Transverse colon (tissue), 4 donors: ENCODE measurements around the gene JDP2. TPM values are rescaled to one million over a fixed set of nuclear protein-coding genes. Genes with fewer than 3 reads are reported as not detected.

ENCODE experiments used
- DNase-seq: peaks from one replicate; pipeline ENCODE4 v3.0.0-alpha.2; 2019
- H3K27ac ChIP-seq, 4 donors: fragments of 200-600 bp; sonication (generic); 2 replicates each; pipeline ENCODE4 v1.5.1; 2016 to 2018; ENCODE audit warnings: inconsistent platforms in 4 of 4
- H3K27me3 ChIP-seq: fragments of 200-600 bp; sonication (generic); 2 replicates; pipeline ENCODE4 v1.5.1; 2017; ENCODE audit warnings: inconsistent platforms
- H3K36me3 ChIP-seq, 4 donors: fragments of 200-600 bp; sonication (generic); 2 replicates each; pipeline ENCODE4 v1.5.1; 2017 to 2019; ENCODE audit warnings: inconsistent platforms in 4 of 4
- H3K4me1 ChIP-seq, 4 donors: fragments of 200-600 bp; sonication (generic); 2 replicates each; pipeline ENCODE4 v1.5.1; 2017 to 2020; ENCODE audit warnings: inconsistent platforms in 4 of 4
- H3K4me3 ChIP-seq, 4 donors: fragments of 200-600 bp; sonication (generic); 1 replicate in 1 of 4; 2 replicates in 3 of 4; pipeline versions ENCODE4 v1.5.1 to v1.6.1; 2017 to 2019; ENCODE audit warnings: inconsistent platforms in 4 of 4
- H3K9me3 ChIP-seq, 2 donors: fragments of 200-600 bp; sonication (generic); 2 replicates each; pipeline ENCODE4 v1.5.1; 2017 to 2019; ENCODE audit warnings: inconsistent platforms in 2 of 2
- EP300 ChIP-seq: sonication (generic); formaldehyde crosslinking; IDR thresholded peaks from one replicate; pipeline ENCODE4 v1.6.1; 2017; ENCODE audit warnings: antibody characterized with exemption, low read depth
- POLR2A ChIP-seq: fragments of 450-650 bp; IDR thresholded peaks from one replicate; pipeline ENCODE4 v1.6.1; 2016; ENCODE audit warnings: antibody characterized with exemption, mild to moderate bottlenecking, moderate library complexity
- POLR2AphosphoS5 ChIP-seq, 3 donors: sonication (generic); formaldehyde crosslinking; IDR thresholded peaks; one replicate each; pipeline ENCODE4 v1.6.1; 2016; ENCODE audit warnings: antibody characterized with exemption in 3 of 3
- WGBS, 2 donors: methylation state at CpG; one replicate each; pipeline ENCODE4 v1.1.5; 2018; ENCODE audit warnings: low coverage in 1 of 2; 5-methylcytosine and 5-hydroxymethylcytosine counted together
- in situ Hi-C, 4 donors: fragments of 200-750 bp; cut with MboI; loops; one replicate each; pipeline versions ENCODE4 v1.15.0 to v1.15.1; 2017; ENCODE audit warnings: low sequenced_read_pairs in 3 of 4, low pct_ligation_motif_present in 1 of 4, low pct_unique_long_range_greater_than_20kb in 1 of 4
- intact Hi-C: fragments of 100-400 bp; cut with DNase I; formaldehyde crosslinking; loops from one replicate; pipeline ENCODE4 v1.15.1; 2023; ENCODE audit warnings: low total_unique reads
- total RNA-seq, 4 donors: library from RNA; depleted of rRNA; stranded (reverse); fragments of >200 nt; gene quantifications; one replicate each; pipeline ENCODE4 v1.1.0, GENCODE V29; 2016
- TF ChIP-seq, protein P1 (sequence below), 5 experiments: fragments of 200-600 bp in 3 of 5; fragments of 450-650 bp in 2 of 5; sonication (generic) in 3 of 5; IDR thresholded peaks; 1 replicate in 2 of 5; 2 replicates in 3 of 5; pipeline ENCODE4 v1.5.1; 2016 to 2017; ENCODE audit warnings: antibody characterized with exemption in 5 of 5, inconsistent platforms in 3 of 5, mild to moderate bottlenecking in 2 of 5, moderate library complexity in 1 of 5

JDP2 gene
- total RNA-seq, 4 donors from 2014 or later = 49.2 to 108 (median 57.8) TPM

DNA sequence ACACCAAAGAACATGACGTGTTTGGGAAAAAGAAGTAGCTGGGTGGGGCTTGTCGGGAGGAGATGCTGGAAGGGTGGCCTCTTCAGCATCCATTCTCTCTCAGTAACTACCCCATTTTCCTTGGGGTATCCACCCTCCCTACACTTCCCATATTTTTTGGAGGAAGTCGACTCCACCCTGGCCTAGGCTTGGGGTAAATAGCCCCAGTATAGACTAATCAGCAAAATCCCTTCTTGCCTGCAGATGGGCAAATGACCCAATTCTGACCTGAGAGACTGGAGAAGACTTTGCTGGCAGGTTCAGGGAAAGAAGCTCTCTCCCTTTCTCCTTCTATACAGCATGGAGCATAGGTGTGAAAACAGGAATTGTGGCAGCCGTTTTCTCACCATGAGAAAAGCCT lies 28.5 kb upstream of the JDP2 start:
- H3K4me1 ChIP-seq = peaks cover 22 to 29% (median 26%) of the 10 kb centered on the region in 4 donors
- in situ Hi-C loops = no loop called here
- H3K9me3 ChIP-seq = no peaks in the 10 kb centered on the region
- peak overlapping the region; percentile 87 to 91 (median 88) for H3K27ac ChIP-seq
- no peak overlapping the region for H3K4me3 ChIP-seq
- WGBS, 2 donors = 85 to 89% methylated on average over 3 to 4 of the region's 4 CpGs
- DNase-seq = no peak
- H3K27me3 ChIP-seq = no peaks in the 10 kb centered on the region
- intact Hi-C loops = no loop called here
- no peak for TF ChIP-seq POLR2AphosphoS5 (IDR thresholded peaks at IDR 0.05)
- no peak for TF ChIP-seq EP300
- TF ChIP-seq, protein P1, sequence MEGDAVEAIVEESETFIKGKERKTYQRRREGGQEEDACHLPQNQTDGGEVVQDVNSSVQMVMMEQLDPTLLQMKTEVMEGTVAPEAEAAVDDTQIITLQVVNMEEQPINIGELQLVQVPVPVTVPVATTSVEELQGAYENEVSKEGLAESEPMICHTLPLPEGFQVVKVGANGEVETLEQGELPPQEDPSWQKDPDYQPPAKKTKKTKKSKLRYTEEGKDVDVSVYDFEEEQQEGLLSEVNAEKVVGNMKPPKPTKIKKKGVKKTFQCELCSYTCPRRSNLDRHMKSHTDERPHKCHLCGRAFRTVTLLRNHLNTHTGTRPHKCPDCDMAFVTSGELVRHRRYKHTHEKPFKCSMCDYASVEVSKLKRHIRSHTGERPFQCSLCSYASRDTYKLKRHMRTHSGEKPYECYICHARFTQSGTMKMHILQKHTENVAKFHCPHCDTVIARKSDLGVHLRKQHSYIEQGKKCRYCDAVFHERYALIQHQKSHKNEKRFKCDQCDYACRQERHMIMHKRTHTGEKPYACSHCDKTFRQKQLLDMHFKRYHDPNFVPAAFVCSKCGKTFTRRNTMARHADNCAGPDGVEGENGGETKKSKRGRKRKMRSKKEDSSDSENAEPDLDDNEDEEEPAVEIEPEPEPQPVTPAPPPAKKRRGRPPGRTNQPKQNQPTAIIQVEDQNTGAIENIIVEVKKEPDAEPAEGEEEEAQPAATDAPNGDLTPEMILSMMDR (IDR thresholded peaks at IDR 0.05) = no peak
- no peak for TF ChIP-seq POLR2A
- H3K36me3 ChIP-seq = no peaks in the 10 kb centered on the region

DNA sequence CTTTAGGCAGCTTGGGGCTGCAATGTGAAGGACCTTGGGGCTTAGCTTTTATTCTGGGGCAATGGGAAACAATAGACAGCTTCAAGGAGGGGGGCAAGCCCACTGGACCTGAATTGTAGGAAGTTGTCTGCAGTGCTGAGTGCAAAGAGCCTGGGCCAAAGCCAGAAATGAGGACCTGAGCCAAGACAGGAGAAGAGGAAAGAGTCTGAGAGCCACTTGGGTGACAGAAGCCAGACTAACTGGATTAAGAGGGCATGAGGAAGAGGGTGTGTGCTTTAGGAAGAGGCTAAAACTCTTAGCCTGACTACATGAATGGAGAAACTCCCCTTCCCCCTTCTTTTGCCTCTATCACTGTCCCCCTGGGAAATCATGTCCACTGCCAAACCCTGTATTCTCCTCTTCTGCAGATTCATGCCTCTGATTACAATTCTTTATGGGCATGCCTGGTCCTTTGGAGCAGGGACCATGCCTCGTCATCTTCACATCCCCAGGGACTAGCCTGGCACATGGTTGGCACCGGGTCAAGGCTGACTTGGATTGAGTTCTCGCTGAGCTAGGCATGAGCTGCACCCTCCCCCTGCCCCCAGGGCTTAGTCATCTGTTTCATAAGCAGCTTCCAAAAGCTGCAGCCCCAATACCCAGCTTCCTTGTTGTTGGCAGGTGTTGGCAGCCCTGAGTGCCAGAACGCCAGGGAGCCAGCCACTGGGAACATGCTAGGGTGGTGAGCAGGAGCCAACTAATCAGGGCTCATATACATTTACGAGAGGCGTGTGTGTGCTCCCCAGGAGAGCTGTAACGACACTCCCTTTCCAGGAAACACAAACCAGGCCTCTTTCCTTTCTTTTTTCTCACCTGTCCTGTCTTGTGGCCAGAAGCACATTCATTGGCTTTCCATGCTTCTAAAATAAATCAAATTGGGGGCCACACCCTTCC lies 27.7 kb upstream of the JDP2 start:
- Histone ChIP-seq H3K4me3 (no peak overlapping the region), H3K27ac (peak overlapping the region; percentile 87 to 91 (median 88)), H3K9me3 (no peaks in the 10 kb centered on the region), H3K4me1 (peaks cover 22 to 29% (median 26%) of the 10 kb centered on the region in 4 donors), H3K36me3 (no peaks in the 10 kb centered on the region), H3K27me3 (no peaks in the 10 kb centered on the region)
- peak; percentile 94 for DNase-seq
- TF ChIP-seq POLR2A = peak; percentile 40
- TF ChIP-seq, protein P1 (IDR thresholded peaks at IDR 0.05) = no peak
- peak; percentile 74 to 87 (median 83) for TF ChIP-seq POLR2AphosphoS5 (IDR thresholded peaks at IDR 0.05)
- intact Hi-C loops = no loop called here
- WGBS, 2 donors = 7% methylated on average over 2 to 7 of the region's 7 CpGs
- in situ Hi-C loops = loop anchor here in 1 of 4 donors (25.0 kb wide), 1 partner anchor 88 kb away; no protein-coding TSS in a partner anchor

DNA sequence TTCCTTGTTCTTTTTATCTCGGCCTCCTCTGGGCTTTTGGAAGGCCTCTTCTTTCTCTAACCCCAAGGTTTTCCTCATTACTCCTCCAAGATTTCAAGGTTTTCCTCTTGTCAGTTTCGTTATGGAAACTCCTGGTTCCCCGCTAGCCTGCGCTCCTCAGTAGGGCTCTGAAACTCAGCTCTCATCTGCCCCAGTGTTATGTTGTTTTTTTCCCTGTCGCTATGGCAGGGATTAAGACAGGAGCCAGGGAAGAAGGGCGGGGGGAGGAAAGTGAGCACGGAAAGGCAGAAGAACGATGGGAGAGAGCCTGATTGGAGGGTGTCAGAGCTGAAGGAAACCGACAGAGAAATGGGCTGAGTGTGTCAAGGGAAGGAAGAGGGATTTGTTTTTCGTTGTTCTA lies 26.5 kb upstream of the JDP2 start:
- in situ Hi-C loops = loop anchor here in 1 of 4 donors (25.0 kb wide), 1 partner anchor 89 kb away; no protein-coding TSS in a partner anchor
- peak overlapping the region; percentile 87 to 91 (median 88) for H3K27ac ChIP-seq
- peaks cover 22 to 29% (median 26%) of the 10 kb centered on the region in 4 donors for H3K4me1 ChIP-seq
- no peak overlapping the region for H3K4me3 ChIP-seq
- DNase-seq = peak; percentile 57
- H3K27me3 ChIP-seq = no peaks in the 10 kb centered on the region
- H3K36me3 ChIP-seq = no peaks in the 10 kb centered on the region
- WGBS, 2 donors = 13 to 31% methylated on average over 7 to 10 of the region's 10 CpGs
- TF ChIP-seq POLR2AphosphoS5 (IDR thresholded peaks at IDR 0.05) = peak in 2 of 3 donors; percentile 43 to 69
- TF ChIP-seq EP300 = no peak
- intact Hi-C loops = no loop called here
- no peaks in the 10 kb centered on the region for H3K9me3 ChIP-seq

DNA sequence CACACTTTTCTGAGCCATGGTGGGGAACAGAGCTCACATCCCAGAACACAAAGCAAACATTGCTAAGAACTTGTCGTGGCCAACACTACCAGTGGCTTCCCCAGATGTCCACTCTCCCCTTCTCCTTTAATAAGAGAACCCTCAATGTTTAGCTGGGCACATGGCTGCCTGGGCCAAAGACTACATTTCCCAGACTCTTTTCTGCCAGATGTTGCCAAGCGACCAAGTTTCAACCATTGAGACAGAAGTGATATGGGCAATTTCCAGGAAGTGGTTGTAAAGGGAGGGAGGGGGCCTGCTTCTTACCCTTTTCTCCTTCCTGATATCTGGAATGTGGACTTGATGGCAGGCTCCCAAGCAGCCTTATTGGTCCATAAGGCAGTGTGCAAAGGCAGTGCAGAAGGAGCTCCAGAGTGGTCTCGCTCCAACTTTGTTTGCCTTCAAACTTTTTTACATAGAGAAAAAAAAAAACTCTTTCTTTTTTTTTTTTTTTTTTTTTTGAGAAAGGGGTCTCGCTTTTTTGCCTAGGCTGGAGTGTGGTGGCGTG lies 24.9 kb upstream of the JDP2 start:
- intact Hi-C loops (no loop called here), in situ Hi-C loops (loop anchor here in 1 of 4 donors (25.0 kb wide), 1 partner anchor 91 kb away; no protein-coding TSS in a partner anchor)
- WGBS, 2 donors = 80 to 93% methylated on average over 3 to 5 of the region's 5 CpGs
- Histone ChIP-seq H3K27ac (no peak overlapping the region), H3K4me3 (no peak overlapping the region), H3K4me1 (peaks cover 22 to 29% (median 26%) of the 10 kb centered on the region in 4 donors), H3K27me3 (no peaks in the 10 kb centered on the region), H3K36me3 (no peaks in the 10 kb centered on the region), H3K9me3 (no peaks in the 10 kb centered on the region)
- TF ChIP-seq, protein P1 (IDR thresholded peaks at IDR 0.05) = no peak
- TF ChIP-seq POLR2A (no peak), EP300 (no peak), POLR2AphosphoS5 (IDR thresholded peaks at IDR 0.05) (no peak)
- DNase-seq = no peak
